ENCODE results near the gene ALLC. TPM values are rescaled to one million over a fixed set of nuclear protein-coding genes. Genes with fewer than 3 reads are reported as not detected.

Gene ALLC
- total and polyA plus RNA-seq, 4 donors, result 0.09 to 1.4 (median 0.74) TPM

GRCh38 chr2:3642521-3643215 lies 15.3 kb upstream of the ALLC start (continued):
- no peak for TF ChIP-seq REST (IDR thresholded peaks at IDR 0.05)
- TF ChIP-seq JUND (IDR thresholded peaks at IDR 0.05), result no peak
- TF ChIP-seq RAD21 (IDR thresholded peaks at IDR 0.05), result no peak
- TF ChIP-seq EGR1 (IDR thresholded peaks at IDR 0.05; ENCODE audit: low read depth in 2 of 2), result no peak
- no peak for TF ChIP-seq HNF4G (IDR thresholded peaks at IDR 0.05)
- TF ChIP-seq FOXA1 (IDR thresholded peaks at IDR 0.05), result no peak

- H3K9me3 ChIP-seq (ENCODE audit: control insufficient read depth in 4 of 4, low read length in 3 of 4), result no peaks in the 10 kb centered on the region
- H3K4me3 ChIP-seq (ENCODE audit: low read depth in 1 of 3, low read length in 3 of 3), result no peak overlapping the region
- no peak overlapping the region for H3K9ac ChIP-seq (ENCODE audit: low read depth in 1 of 2, low read length in 2 of 2)
- TF ChIP-seq SP1 (IDR thresholded peaks at IDR 0.05) (no peak), ATF3 (IDR thresholded peaks at IDR 0.05) (no peak), YY1 (IDR thresholded peaks at IDR 0.05) (no peak), TAF1 (conservative IDR thresholded peaks at IDR 0.05) (no peak), HNF4G (IDR thresholded peaks at IDR 0.05) (no peak), REST (IDR thresholded peaks at IDR 0.05) (no peak), RXRA (IDR thresholded peaks at IDR 0.05) (no peak), JUND (IDR thresholded peaks at IDR 0.05) (no peak), GABPA (IDR thresholded peaks at IDR 0.05 in 1 of 2, conservative IDR thresholded peaks at IDR 0.05 in 1 of 2) (no peak), NR2F2 (IDR thresholded peaks at IDR 0.05) (no peak), RAD21 (IDR thresholded peaks at IDR 0.05) (no peak), EGR1 (IDR thresholded peaks at IDR 0.05; ENCODE audit: low read depth in 2 of 2) (no peak), MAX (IDR thresholded peaks at IDR 0.05) (no peak), HNF4A (conservative IDR thresholded peaks at IDR 0.05) (no peak), CTCF (IDR thresholded peaks at IDR 0.05; ENCODE audit: low read depth, low read length, missing input control) (no peak), FOXA2 (IDR thresholded peaks at IDR 0.05) (no peak), FOXA1 (IDR thresholded peaks at IDR 0.05) (no peak)
- TF ChIP-seq, protein P1, sequence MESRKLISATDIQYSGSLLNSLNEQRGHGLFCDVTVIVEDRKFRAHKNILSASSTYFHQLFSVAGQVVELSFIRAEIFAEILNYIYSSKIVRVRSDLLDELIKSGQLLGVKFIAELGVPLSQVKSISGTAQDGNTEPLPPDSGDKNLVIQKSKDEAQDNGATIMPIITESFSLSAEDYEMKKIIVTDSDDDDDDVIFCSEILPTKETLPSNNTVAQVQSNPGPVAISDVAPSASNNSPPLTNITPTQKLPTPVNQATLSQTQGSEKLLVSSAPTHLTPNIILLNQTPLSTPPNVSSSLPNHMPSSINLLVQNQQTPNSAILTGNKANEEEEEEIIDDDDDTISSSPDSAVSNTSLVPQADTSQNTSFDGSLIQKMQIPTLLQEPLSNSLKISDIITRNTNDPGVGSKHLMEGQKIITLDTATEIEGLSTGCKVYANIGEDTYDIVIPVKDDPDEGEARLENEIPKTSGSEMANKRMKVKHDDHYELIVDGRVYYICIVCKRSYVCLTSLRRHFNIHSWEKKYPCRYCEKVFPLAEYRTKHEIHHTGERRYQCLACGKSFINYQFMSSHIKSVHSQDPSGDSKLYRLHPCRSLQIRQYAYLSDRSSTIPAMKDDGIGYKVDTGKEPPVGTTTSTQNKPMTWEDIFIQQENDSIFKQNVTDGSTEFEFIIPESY (IDR thresholded peaks at IDR 0.05), result no peak
- no peak overlapping the region for H3K27ac ChIP-seq (ENCODE audit: low read depth in 1 of 2, low read length in 2 of 2)
- no peaks in the 10 kb centered on the region for H3K27me3 ChIP-seq (ENCODE audit: control insufficient read depth in 4 of 4, insufficient read depth in 4 of 4, low read length in 3 of 4)
- H3K36me3 ChIP-seq (ENCODE audit: control insufficient read depth in 4 of 4, insufficient read depth in 3 of 4, low read depth in 1 of 4, low read length in 3 of 4), result peaks cover 0 to 8% (median 0%) of the 10 kb centered on the region in 4 donors
- 94% methylated on average over 48 of the region's 48 CpGs for WGBS
- no peaks in the 10 kb centered on the region for H3K4me1 ChIP-seq (ENCODE audit: control insufficient read depth in 4 of 4, insufficient read depth in 4 of 4, low read length in 3 of 4)
- DNase-seq (ENCODE audit: low spot score), result no peak
These were observed 14.4 kb upstream of the ALLC start for GRCh38 chr2:3643371-3644245.

Data from liver (tissue), 9 donors.